Stimulated activated CD8-positive, alpha-beta memory T cell treated with anti-CD3 and anti-CD28 coated beads, Interleukin-12 subunit alpha, Interleukin-12 subunit beta, amount 100 ng/mL, for 1 hour (primary cell): ENCODE results near the gene SYCN.
"Not testable (repeated sequence)": the region's sequence is repeated elsewhere in the genome, so short reads cannot be mapped to it uniquely, and the experiment has no call there.

Experiments
- DNase-seq: peaks from one replicate; pipeline ENCODE4 v3.0.0-alpha.2; 2020; ENCODE audit warnings: low read depth

Gene SYCN

GRCh38 chr19:39224910-39225309, 20.8 kb upstream of the SYCN start:
- no peak for DNase-seq

GRCh38 chr19:39223703-39224279, 19.7 kb upstream of the SYCN start:
- DNase-seq = no peak

GRCh38 chr19:39219108-39219507, 15.0 kb upstream of the SYCN start:
- DNase-seq = not testable (repeated sequence)

GRCh38 chr19:39218230-39219007, 14.4 kb upstream of the SYCN start:
- no peak for DNase-seq

GRCh38 chr19:39217094-39217493, 13.0 kb upstream of the SYCN start:
- no peak for DNase-seq

GRCh38 chr19:39215323-39215722, 11.3 kb upstream of the SYCN start:
- not testable (repeated sequence) for DNase-seq

- peak; percentile 20 for DNase-seq
These were observed 8.3 kb upstream of the SYCN start for GRCh38 chr19:39212375-39212742.

GRCh38 chr19:39211731-39212374, 7.8 kb upstream of the SYCN start:
- no peak for DNase-seq

- DNase-seq = no peak
These were observed 5.1 kb upstream of the SYCN start for GRCh38 chr19:39209196-39209595.

GRCh38 chr19:39208175-39208795, 4.2 kb upstream of the SYCN start:
- DNase-seq = no peak

- DNase-seq = no peak
These were observed 3.3 kb upstream of the SYCN start for GRCh38 chr19:39207293-39207836.

- no peak for DNase-seq
These were observed 2.1 kb upstream of the SYCN start for GRCh38 chr19:39206122-39206521.

GRCh38 chr19:39205449-39205764, 1.3 kb upstream of the SYCN start:
- DNase-seq = no peak

GRCh38 chr19:39202998-39203355, 1.1 kb downstream of the SYCN start:
- no peak for DNase-seq

GRCh38 chr19:39200803-39201115, 3.3 kb downstream of the SYCN start:
- DNase-seq = no peak

- no peak for DNase-seq
These were observed 3.8 kb downstream of the SYCN start for GRCh38 chr19:39200066-39200802.

GRCh38 chr19:39199025-39199424, 5.0 kb downstream of the SYCN start:
- no peak for DNase-seq

GRCh38 chr19:39197808-39198207, 6.3 kb downstream of the SYCN start:
- no peak for DNase-seq

- DNase-seq = no peak
These were observed 7.1 kb downstream of the SYCN start, which contains the start of gene NCCRP1 for GRCh38 chr19:39196860-39197562. Gene NCCRP1 (plus strand): TSS chr19:39196964. CDS start chr19:39196983, 19 bp downstream.

- no peak for DNase-seq
These were observed 7.7 kb downstream of the SYCN start for GRCh38 chr19:39196320-39196719.

GRCh38 chr19:39195755-39196154, 8.3 kb downstream of the SYCN start:
- no peak for DNase-seq
